Adipocyte (in vitro differentiated cells): ENCODE measurements around the gene CDY2B.
"Not testable (repeated sequence)": the region's sequence is repeated elsewhere in the genome, so short reads cannot be mapped to it uniquely, and the experiment has no call there.

ENCODE experiments used
- DNase-seq: peaks from one replicate; pipeline ENCODE4 v3.0.0-alpha.2; 2015; ENCODE audit warnings: low read depth
- H3K27me3 ChIP-seq: replicated peaks from 2 replicates; pipeline ENCODE4 v1.7.0; 2013; ENCODE audit warnings: mild to moderate bottlenecking, low read length, moderate library complexity; ENCODE audit not compliant: control insufficient read depth, insufficient read depth
- H3K36me3 ChIP-seq: 2 replicates; pipeline ENCODE4 v1.7.0; 2013; ENCODE audit warnings: low read length, mild to moderate bottlenecking, moderate library complexity; ENCODE audit not compliant: control insufficient read depth, insufficient read depth, severe bottlenecking
- H3K4me1 ChIP-seq: 2 replicates; pipeline ENCODE4 v1.7.0; 2013; ENCODE audit warnings: mild to moderate bottlenecking, low read length, moderate library complexity; ENCODE audit not compliant: control insufficient read depth, insufficient read depth
- H3K4me3 ChIP-seq: 2 replicates; pipeline ENCODE4 v1.7.0; 2013; ENCODE audit warnings: mild to moderate bottlenecking, low read length, moderate library complexity
- H3K9ac ChIP-seq: 2 replicates; pipeline ENCODE4 v1.7.0; 2013; ENCODE audit warnings: mild to moderate bottlenecking, low read length, moderate library complexity
- H3K9me3 ChIP-seq: 2 replicates; pipeline ENCODE4 v1.7.0; 2013; ENCODE audit warnings: mild to moderate bottlenecking, low read length, moderate library complexity; ENCODE audit not compliant: control insufficient read depth

CDY2B gene

GRCh38 chrY:17880120-17880519 lies at the start of gene CDY2B:
TSS of gene CDY2B (minus strand) at chrY:17880220. CDS start at chrY:17879892, 328 bp downstream.
- DNase-seq, H3K4me3 ChIP-seq, H3K36me3 ChIP-seq, H3K9ac ChIP-seq, H3K27me3 ChIP-seq, H3K4me1 ChIP-seq, H3K9me3 ChIP-seq: not testable (repeated sequence)

GRCh38 chrY:17908009-17908408 lies 28.0 kb upstream of the CDY2B start:
- H3K27me3 ChIP-seq, H3K36me3 ChIP-seq, DNase-seq, H3K9ac ChIP-seq, H3K4me1 ChIP-seq, H3K4me3 ChIP-seq, H3K9me3 ChIP-seq: not testable (repeated sequence)

- H3K4me1 ChIP-seq, H3K36me3 ChIP-seq, H3K9me3 ChIP-seq, DNase-seq, H3K4me3 ChIP-seq, H3K9ac ChIP-seq, H3K27me3 ChIP-seq: not testable (repeated sequence)
Measured at GRCh38 chrY:17907351-17907750, 27.3 kb upstream of the CDY2B start.

DNA sequence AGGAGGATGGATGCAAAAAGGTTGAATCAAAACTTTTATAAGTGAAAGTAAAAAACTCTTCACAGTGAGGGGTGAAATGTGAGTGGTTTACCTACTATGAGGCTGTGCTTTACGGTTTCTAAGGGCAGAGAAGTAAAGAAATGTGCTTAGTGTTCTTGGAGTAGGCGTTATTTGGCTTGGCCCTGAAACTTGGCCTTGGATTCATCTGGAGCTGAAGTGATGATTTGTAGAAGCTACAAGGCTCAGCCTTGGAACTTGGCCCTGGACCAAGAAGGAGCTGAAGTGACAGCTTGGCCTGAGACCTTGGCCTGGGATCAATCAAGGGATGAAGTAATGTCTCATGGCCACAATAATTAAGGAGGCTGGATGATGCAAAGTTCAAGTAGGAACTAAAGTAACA lies 1.7 kb upstream of the CDY2B start:
- not testable (repeated sequence) for H3K4me3 ChIP-seq, H3K9ac ChIP-seq, H3K36me3 ChIP-seq, H3K9me3 ChIP-seq, DNase-seq, H3K27me3 ChIP-seq, H3K4me1 ChIP-seq

GRCh38 chrY:17876767-17877166 lies 3.3 kb downstream of the CDY2B start:
- not testable (repeated sequence) for DNase-seq, H3K27me3 ChIP-seq, H3K9me3 ChIP-seq, H3K9ac ChIP-seq, H3K36me3 ChIP-seq, H3K4me1 ChIP-seq, H3K4me3 ChIP-seq

DNA sequence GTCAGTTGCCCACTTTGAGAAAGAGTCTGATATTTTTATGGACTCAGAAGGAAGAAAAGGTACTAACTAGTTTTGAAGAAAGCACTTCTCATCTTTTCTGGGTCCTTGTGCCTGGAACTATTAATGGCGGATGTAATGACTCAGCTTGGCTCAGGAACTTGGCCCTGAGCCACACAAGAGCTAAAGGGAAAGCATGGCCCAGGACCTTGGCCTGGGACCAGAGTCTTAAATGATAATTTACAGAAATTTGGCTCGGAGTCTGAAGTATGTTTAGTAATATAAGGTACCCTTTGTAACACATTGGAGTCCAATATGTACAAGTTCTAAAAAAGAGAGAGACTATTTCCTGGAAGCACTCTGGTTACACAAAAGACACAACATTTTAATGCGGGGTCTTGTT lies 4.6 kb downstream of the CDY2B start:
- H3K9ac ChIP-seq, H3K27me3 ChIP-seq, H3K36me3 ChIP-seq, H3K4me1 ChIP-seq, H3K9me3 ChIP-seq, H3K4me3 ChIP-seq, DNase-seq: not testable (repeated sequence)

- H3K4me3 ChIP-seq, H3K27me3 ChIP-seq, DNase-seq, H3K4me1 ChIP-seq, H3K36me3 ChIP-seq, H3K9me3 ChIP-seq, H3K9ac ChIP-seq: not testable (repeated sequence)
Measured at GRCh38 chrY:17871194-17871903, 8.7 kb downstream of the CDY2B start.

GRCh38 chrY:17870737-17871136 lies 9.3 kb downstream of the CDY2B start:
- not testable (repeated sequence) for H3K9me3 ChIP-seq, H3K9ac ChIP-seq, H3K36me3 ChIP-seq, DNase-seq, H3K4me3 ChIP-seq, H3K27me3 ChIP-seq, H3K4me1 ChIP-seq

GRCh38 chrY:17867850-17868249 lies 12.2 kb downstream of the CDY2B start:
- H3K9ac ChIP-seq, DNase-seq, H3K4me3 ChIP-seq, H3K4me1 ChIP-seq, H3K27me3 ChIP-seq, H3K9me3 ChIP-seq, H3K36me3 ChIP-seq: not testable (repeated sequence)

DNA sequence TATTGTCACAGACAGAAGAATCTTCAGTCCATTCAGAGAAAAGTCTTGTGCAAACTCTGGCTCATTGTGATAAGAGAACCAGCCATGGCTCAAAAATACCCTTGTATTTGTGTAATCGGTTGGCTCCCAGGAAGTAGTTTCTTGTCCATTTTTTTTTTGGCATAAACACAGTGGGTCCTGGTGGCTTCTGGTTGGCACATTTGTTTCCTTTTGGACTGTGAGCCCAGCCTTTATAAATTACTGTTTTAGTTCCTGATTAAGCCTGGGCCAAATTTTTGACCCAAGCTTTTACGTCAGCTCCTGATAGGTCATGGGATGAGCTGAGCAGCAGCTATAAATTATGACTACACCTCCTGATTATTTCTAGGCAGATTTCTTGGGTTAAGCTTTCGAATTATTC lies 19.4 kb downstream of the CDY2B start:
- H3K36me3 ChIP-seq, H3K27me3 ChIP-seq, DNase-seq, H3K9me3 ChIP-seq, H3K4me3 ChIP-seq, H3K4me1 ChIP-seq, H3K9ac ChIP-seq: not testable (repeated sequence)

- not testable (repeated sequence) for H3K9me3 ChIP-seq, DNase-seq, H3K27me3 ChIP-seq, H3K4me1 ChIP-seq, H3K4me3 ChIP-seq, H3K9ac ChIP-seq, H3K36me3 ChIP-seq
Measured at GRCh38 chrY:17856963-17857848, 22.8 kb downstream of the CDY2B start.
